Caco-2 (cell line): ENCODE results near the gene FOXP1. TPM values are rescaled to one million over a fixed set of nuclear protein-coding genes. Genes with fewer than 3 reads are reported as not detected.

Source experiments
- BruUV-seq: library from RNA; stranded (reverse); fragments of 400-500 nt; replicated peaks from 2 replicates; lab custom pipeline; 2021; lab: Mats Ljungman, UMichigan
- CTCF ChIA-PET: fragments of 300-600 bp; sonication (Branson Sonifier 250); formaldehyde crosslinking; loops from one replicate; lab custom pipeline; 2022; ENCODE audit warnings: antibody characterized with exemption; lab: Charles Lee
- POLR2A ChIA-PET: fragments of 300-600 bp; sonication (Branson Sonifier 250); formaldehyde crosslinking; loops from one replicate; lab custom pipeline; 2022; ENCODE audit warnings: antibody characterized with exemption; lab: Charles Lee
- DNase-seq, 2 experiments: peaks; one replicate each; pipeline versions ENCODE4 v3.0.0 to v3.0.0-alpha.2; 2020 to 2022
- H3K27me3 ChIP-seq: replicated peaks from 2 replicates; pipeline ENCODE4 v1.6.0; 2011; ENCODE audit warnings: low read length; ENCODE audit not compliant: control insufficient read depth, insufficient read depth
- H3K36me3 ChIP-seq: 2 replicates; pipeline ENCODE4 v1.5.1; 2011; ENCODE audit warnings: low read length; ENCODE audit not compliant: control insufficient read depth, insufficient read depth
- H3K4me1 ChIP-seq: fragments of 250-450 bp; sonication (Bioruptor Pico); 2 replicates; pipeline ENCODE4 v1.5.1; 2020; ENCODE audit warnings: mild to moderate bottlenecking
- H3K4me3 ChIP-seq: 2 replicates; pipeline ENCODE4 v1.5.1; 2011; ENCODE audit warnings: low read depth, mild to moderate bottlenecking, control low read depth, low read length
- H3K9me3 ChIP-seq: fragments of 250-450 bp; sonication (Bioruptor Pico); 2 replicates; pipeline ENCODE4 v1.5.1; 2020; ENCODE audit warnings: mild to moderate bottlenecking, moderate library complexity
- H3K27ac Mint-ChIP-seq: one replicate; pipeline ENCODE4 v1.8.0; 2022; ENCODE audit warnings: mixed read lengths; ENCODE audit not compliant: unreplicated experiment
- H3K27me3 Mint-ChIP-seq: one replicate; pipeline ENCODE4 v1.8.0; 2022; ENCODE audit warnings: mixed read lengths; ENCODE audit not compliant: insufficient read depth, unreplicated experiment
- H3K36me3 Mint-ChIP-seq: one replicate; pipeline ENCODE4 v1.8.0; 2022; ENCODE audit warnings: mild to moderate bottlenecking, mixed read lengths; ENCODE audit not compliant: insufficient read depth, unreplicated experiment
- H3K4me1 Mint-ChIP-seq: one replicate; pipeline ENCODE4 v1.8.0; 2022; ENCODE audit warnings: low read depth, mixed read lengths; ENCODE audit not compliant: unreplicated experiment
- H3K4me3 Mint-ChIP-seq: one replicate; pipeline ENCODE4 v1.8.0; 2022; ENCODE audit warnings: mild to moderate bottlenecking, moderate library complexity, mixed read lengths; ENCODE audit not compliant: unreplicated experiment
- H3K9me3 Mint-ChIP-seq: one replicate; pipeline ENCODE4 v1.8.0; 2022; ENCODE audit warnings: mixed read lengths; ENCODE audit not compliant: unreplicated experiment
- CTCF ChIP-seq, 2 experiments: fragments of 200-600 bp in 1 of 2; IDR thresholded peaks; 1 replicate in 1 of 2; 2 replicates in 1 of 2; pipeline versions ENCODE4 v1.5.1 to v1.8.0; 2011 to 2022; ENCODE audit warnings: antibody characterized with exemption in 1 of 2, control low read depth in 1 of 2, inconsistent platforms in 1 of 2, low read depth in 1 of 2, low read length in 1 of 2, mild to moderate bottlenecking in 1 of 2, moderate library complexity in 1 of 2; ENCODE audit not compliant: insufficient read depth in 1 of 2, severe bottlenecking in 1 of 2, unreplicated experiment in 1 of 2
- intact Hi-C: fragments of 100-400 bp; cut with micrococcal nuclease; formaldehyde crosslinking; loops from one replicate; pipeline ENCODE4 v1.10.0; 2022; ENCODE audit not compliant: unreplicated experiment
- total RNA-seq: library from RNA; stranded (reverse); gene quantifications from 2 replicates; pipeline ENCODE4 v1.2.3, GENCODE V29; 2022

The FOXP1 gene
- total RNA-seq, 1 experiment from 2014 or later = 131 TPM

- ChIA-PET CTCF (no interaction called here), POLR2A (no interaction called here)
- no peaks in the 10 kb centered on the region for H3K27me3 ChIP-seq
- H3K9me3 ChIP-seq = no peaks in the 10 kb centered on the region
- BruUV-seq = no TSS peak
- H3K4me1 ChIP-seq = no peaks in the 10 kb centered on the region
- peaks cover 11% of the 10 kb centered on the region for H3K4me1 Mint-ChIP-seq
- H3K4me3 ChIP-seq = no peak overlapping the region
- H3K36me3 Mint-ChIP-seq = no peaks in the 10 kb centered on the region
- H3K36me3 ChIP-seq = no peaks in the 10 kb centered on the region
- H3K4me3 Mint-ChIP-seq = no peak overlapping the region
- intact Hi-C loops = no loop called here
- no peak for DNase-seq
- H3K27ac Mint-ChIP-seq = no peak overlapping the region
- TF ChIP-seq CTCF (IDR thresholded peaks at IDR 0.05; ENCODE audit: insufficient read depth in 1 of 2, low read depth in 1 of 2, low read length in 1 of 2, severe bottlenecking in 1 of 2, unreplicated experiment in 1 of 2) = no peak
- H3K27me3 Mint-ChIP-seq = no peaks in the 10 kb centered on the region
- H3K9me3 Mint-ChIP-seq = no peaks in the 10 kb centered on the region
Observed at GRCh38 chr3:71502066-71502625, 81.4 kb downstream of the FOXP1 start.

- ChIA-PET CTCF (no interaction called here), POLR2A (no interaction called here)
- Histone ChIP-seq H3K4me3 (no peak overlapping the region), H3K9me3 (no peaks in the 10 kb centered on the region), H3K4me1 (peaks cover 9% of the 10 kb centered on the region; the same call in 1 of the 2 replicates), H3K36me3 (no peaks in the 10 kb centered on the region), H3K27me3 (no peaks in the 10 kb centered on the region)
- intact Hi-C loops = no loop called here
- peaks cover 24% of the 10 kb centered on the region for H3K4me1 Mint-ChIP-seq
- no peak for DNase-seq
- H3K36me3 Mint-ChIP-seq = no peaks in the 10 kb centered on the region
- BruUV-seq = no TSS peak
- no peaks in the 10 kb centered on the region for H3K27me3 Mint-ChIP-seq
- no peaks in the 10 kb centered on the region for H3K9me3 Mint-ChIP-seq
- TF ChIP-seq CTCF (IDR thresholded peaks at IDR 0.05; ENCODE audit: insufficient read depth in 1 of 2, low read depth in 1 of 2, low read length in 1 of 2, severe bottlenecking in 1 of 2, unreplicated experiment in 1 of 2) = no peak
- no peak overlapping the region for H3K4me3 Mint-ChIP-seq
- H3K27ac Mint-ChIP-seq = no peak overlapping the region
Observed at GRCh38 chr3:71500696-71501095, 82.8 kb downstream of the FOXP1 start.

GRCh38 chr3:71499227-71499876 is 84.2 kb downstream of the FOXP1 start:
- ChIA-PET POLR2A (no interaction called here), CTCF (no interaction called here)
- Mint-ChIP-seq H3K4me3 (no peak overlapping the region), H3K9me3 (no peaks in the 10 kb centered on the region), H3K4me1 (peaks cover 32% of the 10 kb centered on the region), H3K27me3 (no peaks in the 10 kb centered on the region), H3K36me3 (no peaks in the 10 kb centered on the region), H3K27ac (no peak overlapping the region)
- H3K36me3 ChIP-seq = no peaks in the 10 kb centered on the region
- intact Hi-C loops = no loop called here
- no peak overlapping the region for H3K4me3 ChIP-seq
- DNase-seq = no peak
- TF ChIP-seq CTCF (IDR thresholded peaks at IDR 0.05; ENCODE audit: insufficient read depth in 1 of 2, low read depth in 1 of 2, low read length in 1 of 2, severe bottlenecking in 1 of 2, unreplicated experiment in 1 of 2) = no peak
- BruUV-seq = no TSS peak
- no peaks in the 10 kb centered on the region for H3K9me3 ChIP-seq
- no peaks in the 10 kb centered on the region for H3K27me3 ChIP-seq
- H3K4me1 ChIP-seq = peaks cover 10% of the 10 kb centered on the region; the same call in 1 of the 2 replicates
